Mucosa of descending colon (tissue), 3 donors: ENCODE results near the gene SLC19A2. TPM values are rescaled to one million over a fixed set of nuclear protein-coding genes. Genes with fewer than 3 reads are reported as not detected.
"Not testable (repeated sequence)": the region's sequence is repeated elsewhere in the genome, so short reads cannot be mapped to it uniquely, and the experiment has no call there.

ENCODE experiments used
- ATAC-seq: fragments of 200-7000 bp; cut with Tn5 transposase; one replicate; pipeline ENCODE4 v1.9.1; 2020; ENCODE audit warnings: mild to moderate bottlenecking, moderate library complexity
- DNase-seq, 3 donors: peaks; one replicate each; pipeline ENCODE4 v3.0.0-alpha.2; 2020
- H3K36me3 ChIP-seq: fragments of 200-600 bp; one replicate; pipeline ENCODE4 v1.8.0; 2021; ENCODE audit warnings: low read depth, mild to moderate bottlenecking
- H3K4me1 ChIP-seq: fragments of 200-600 bp; one replicate; pipeline ENCODE4 v1.8.0; 2021; ENCODE audit warnings: low read depth, mild to moderate bottlenecking
- H3K4me3 ChIP-seq: fragments of 200-600 bp; one replicate; pipeline ENCODE4 v1.8.0; 2021; ENCODE audit warnings: mild to moderate bottlenecking
- H3K9me3 ChIP-seq: fragments of 200-600 bp; one replicate; pipeline ENCODE4 v1.8.0; 2021; ENCODE audit warnings: mild to moderate bottlenecking
- CTCF ChIP-seq: fragments of 200-600 bp; IDR thresholded peaks from one replicate; pipeline ENCODE4 v1.8.0; 2022; ENCODE audit warnings: antibody characterized with exemption, mild to moderate bottlenecking
- intact Hi-C, 2 donors: fragments of 100-400 bp; cut with DNase I in 1 of 2; cut with micrococcal nuclease in 1 of 2; formaldehyde crosslinking; loops; one replicate each; pipeline versions ENCODE4 v1.11.0 to v1.11.1; 2022; cut with DNase I, micrococcal nuclease
- total RNA-seq, 3 donors: library from RNA; stranded (reverse); fragmentation: NEBNext Ultra II Directional in 2 of 3; extraction: Animal tissue kit (Norgen Biotek cat#: 25700) in 2 of 3; gene quantifications; one replicate each; pipeline versions ENCODE4 v1.2.1 to v1.2.4, GENCODE V29; 2021 to 2023
- donor health status: DM: no; HTN: no; CAD: no; lungs with moderate emphysema.
- donor health status: DM: no; HTN: no; CAD: no.
- donor health status: DM: no; HTN: yes; CAD: no.

Gene SLC19A2
- total RNA-seq, 3 donors from 2014 or later: 5.5 to 11.1 (median 7.3) TPM

GRCh38 chr1:169507413-169507812 is 21.7 kb upstream of the SLC19A2 start:
- intact Hi-C loops: no loop called here
- peaks cover 10% of the 10 kb centered on the region for H3K4me1 ChIP-seq
- ATAC-seq: no peak
- no peaks in the 10 kb centered on the region for H3K36me3 ChIP-seq
- TF ChIP-seq CTCF: no peak
- DNase-seq: no peak
- H3K4me3 ChIP-seq: no peak overlapping the region
- peaks cover under 1% of the 10 kb centered on the region for H3K9me3 ChIP-seq

- ATAC-seq, DNase-seq, H3K4me3 ChIP-seq, intact Hi-C loops, H3K9me3 ChIP-seq, H3K4me1 ChIP-seq, H3K36me3 ChIP-seq: not testable (repeated sequence)
Observed at GRCh38 chr1:169503601-169504000, 17.9 kb upstream of the SLC19A2 start.

GRCh38 chr1:169499807-169500206 is 14.1 kb upstream of the SLC19A2 start:
- DNase-seq: no peak
- Histone ChIP-seq H3K4me3 (no peak overlapping the region), H3K9me3 (peaks cover 2% of the 10 kb centered on the region), H3K4me1 (no peaks in the 10 kb centered on the region), H3K36me3 (no peaks in the 10 kb centered on the region)
- intact Hi-C loops: no loop called here
- ATAC-seq: no peak
- no peak for TF ChIP-seq CTCF

GRCh38 chr1:169497317-169497716 is 11.6 kb upstream of the SLC19A2 start:
- no peak for TF ChIP-seq CTCF
- H3K36me3 ChIP-seq: no peaks in the 10 kb centered on the region
- intact Hi-C loops: no loop called here
- ATAC-seq: no peak
- no peaks in the 10 kb centered on the region for H3K4me1 ChIP-seq
- peaks cover under 1% of the 10 kb centered on the region for H3K9me3 ChIP-seq
- DNase-seq: no peak
- no peak overlapping the region for H3K4me3 ChIP-seq

DNA sequence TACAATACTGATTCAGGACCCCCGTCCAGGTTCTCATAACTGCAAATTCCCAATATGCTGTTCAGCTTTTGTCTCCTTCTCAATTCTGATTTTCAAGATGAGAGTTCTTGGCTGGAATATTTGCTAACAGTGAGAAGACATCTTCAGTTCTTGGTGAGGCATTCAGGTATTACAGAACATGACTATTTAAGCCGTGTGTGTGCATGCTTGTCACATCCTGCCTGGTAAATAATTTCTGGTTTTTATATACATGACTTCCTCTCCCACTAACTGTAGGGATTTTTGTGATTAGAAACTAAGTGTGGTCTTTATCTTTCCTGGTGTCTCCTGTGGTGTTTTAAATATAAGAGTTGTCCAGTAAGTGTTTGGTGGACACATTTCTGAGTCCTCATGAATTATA is 10.2 kb upstream of the SLC19A2 start:
- Histone ChIP-seq H3K4me3 (no peak overlapping the region), H3K4me1 (no peaks in the 10 kb centered on the region), H3K36me3 (no peaks in the 10 kb centered on the region), H3K9me3 (no peaks in the 10 kb centered on the region)
- ATAC-seq (no peak), DNase-seq (no peak)
- intact Hi-C loops: no loop called here
- no peak for TF ChIP-seq CTCF

DNA sequence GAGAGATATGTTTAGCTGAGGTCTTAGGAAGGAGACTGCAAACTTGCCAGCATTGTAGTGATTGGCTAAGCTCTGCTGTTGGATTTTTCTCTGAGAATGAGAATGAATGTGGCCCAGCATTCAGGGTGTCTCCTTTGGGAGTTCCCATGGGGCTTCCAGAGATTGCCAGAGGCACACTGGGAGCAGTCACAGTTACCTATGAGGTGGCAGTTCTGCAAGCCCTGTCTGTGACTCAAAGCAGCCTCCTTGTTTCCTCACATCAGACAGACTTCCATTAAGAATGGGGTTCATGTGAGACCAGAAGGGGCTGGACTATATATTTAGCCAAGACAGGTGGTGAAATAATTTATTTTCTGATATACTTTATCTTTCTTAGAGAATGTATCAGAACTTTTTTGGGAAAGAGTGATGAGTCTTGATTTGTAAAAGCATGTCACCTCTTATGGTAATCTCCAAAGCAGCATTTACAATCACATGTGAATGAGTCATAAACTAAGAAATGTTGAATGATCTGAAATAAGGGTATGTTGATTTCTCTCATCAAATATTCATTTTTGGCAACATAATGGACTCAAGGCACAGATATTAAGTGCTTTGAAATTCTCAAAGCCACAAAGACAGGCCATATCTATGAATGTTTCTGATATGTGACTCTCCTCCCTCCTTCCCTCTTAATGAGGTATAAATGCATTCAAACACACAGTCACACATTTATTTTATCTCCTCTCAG is 9.5 kb upstream of the SLC19A2 start:
- no peak for ATAC-seq
- Histone ChIP-seq H3K4me1 (no peaks in the 10 kb centered on the region), H3K4me3 (no peak overlapping the region), H3K9me3 (no peaks in the 10 kb centered on the region), H3K36me3 (no peaks in the 10 kb centered on the region)
- TF ChIP-seq CTCF: no peak
- no peak for DNase-seq
- intact Hi-C loops: no loop called here
